HG02678 (cell line): ENCODE results near the gene MED26.

Experiments used
- ATAC-seq: cut with Tn5 transposase; IDR thresholded peaks from one replicate; pipeline ENCODE4 v1.9.1; 2021; ENCODE audit warnings: mild to moderate bottlenecking, moderate library complexity; ENCODE audit not compliant: unreplicated experiment

The MED26 gene

GRCh38 chr19:16614941-16615340 lies 13.1 kb downstream of the MED26 start:
- ATAC-seq: no peak

GRCh38 chr19:16613841-16614240 lies 14.2 kb downstream of the MED26 start:
- no peak for ATAC-seq

GRCh38 chr19:16612636-16613035 lies 15.4 kb downstream of the MED26 start:
- no peak for ATAC-seq

DNA sequence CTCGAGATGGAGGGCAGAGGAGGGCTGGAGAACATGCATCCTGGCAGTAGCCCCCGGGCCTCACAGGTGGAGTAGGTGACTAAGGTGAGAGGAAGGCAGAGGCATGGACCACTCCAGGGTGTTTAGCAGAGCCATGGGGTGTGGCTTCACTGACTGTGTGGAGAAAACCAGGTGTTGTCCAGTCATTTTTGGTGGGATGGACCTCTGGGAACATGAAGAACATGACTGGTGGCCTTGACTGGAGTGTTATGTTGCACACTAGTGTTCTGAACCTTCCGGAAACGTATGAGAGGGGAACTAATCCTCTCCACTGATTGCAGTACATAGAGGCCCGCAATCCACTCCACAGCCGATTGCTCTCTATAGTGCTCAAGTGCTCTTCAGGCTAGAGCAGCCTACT lies 16.9 kb downstream of the MED26 start:
- ATAC-seq: no peak

GRCh38 chr19:16609511-16610200 lies 18.3 kb downstream of the MED26 start:
- ATAC-seq: no peak

DNA sequence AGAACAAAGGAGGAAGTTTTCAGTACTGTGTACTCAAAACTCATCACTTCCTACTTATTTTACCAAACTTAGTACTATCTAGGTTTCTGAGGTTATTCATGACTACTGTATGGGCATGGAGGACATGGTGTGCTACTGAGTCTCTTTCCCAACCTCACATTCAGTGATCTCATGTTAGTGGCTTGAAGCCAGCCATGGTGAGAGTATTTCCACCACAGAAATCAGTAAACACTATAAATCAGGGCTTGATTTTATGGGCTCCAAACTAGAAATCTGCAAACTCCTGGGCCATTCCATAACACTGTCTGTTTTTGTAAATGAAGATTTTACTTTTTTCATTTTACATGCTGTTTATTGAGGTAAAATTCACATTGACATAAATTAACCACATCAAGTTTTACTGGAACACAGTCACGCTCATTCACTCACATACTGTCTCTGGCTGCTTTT lies 19.7 kb downstream of the MED26 start:
- ATAC-seq: no peak

- no peak for ATAC-seq
Observed at GRCh38 chr19:16607819-16608218, 20.2 kb downstream of the MED26 start.

DNA sequence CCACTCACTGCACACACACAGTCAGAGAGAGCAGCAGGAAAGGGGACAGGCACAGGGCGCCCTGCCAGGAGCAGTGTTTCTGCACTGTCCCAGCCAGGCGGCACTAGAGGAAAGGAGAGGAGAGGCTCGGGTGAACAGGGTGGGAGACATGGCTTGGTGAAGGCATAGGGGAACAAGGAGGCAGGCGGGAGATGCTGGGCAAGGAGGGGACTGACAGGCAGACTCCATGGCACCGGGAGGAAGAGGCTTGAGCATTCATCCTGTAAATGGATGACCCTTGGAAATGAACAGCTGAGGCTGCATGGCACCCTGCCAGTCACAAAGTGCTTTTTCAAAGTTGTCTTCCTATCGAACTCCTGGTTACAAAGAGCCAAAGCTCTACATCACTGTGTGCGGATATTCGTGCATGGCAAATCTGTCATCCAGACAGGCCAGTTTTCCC lies 22.4 kb downstream of the MED26 start:
- ATAC-seq: no peak

GRCh38 chr19:16605115-16605514 lies 22.9 kb downstream of the MED26 start:
- ATAC-seq: no peak

DNA sequence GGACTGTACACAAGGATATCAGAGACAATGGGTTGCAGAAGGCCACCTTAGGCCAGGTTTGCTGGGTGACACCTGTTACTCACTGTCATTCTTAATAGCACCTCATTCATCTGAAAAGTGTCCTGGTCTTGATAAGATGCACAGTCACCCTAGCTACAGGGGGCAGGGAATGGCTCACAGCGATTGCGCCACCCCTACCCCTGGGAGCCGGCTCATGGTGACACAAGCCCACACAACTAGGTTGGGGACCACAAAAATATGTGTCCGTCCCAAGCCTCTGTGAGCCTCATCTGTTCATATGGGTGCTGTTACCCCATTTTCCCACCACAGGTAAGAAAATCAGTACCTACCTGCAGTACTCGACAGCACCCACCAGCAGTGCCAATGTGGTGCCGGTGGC lies 23.4 kb downstream of the MED26 start:
- ATAC-seq: no peak

GRCh38 chr19:16603090-16603489 lies 24.9 kb downstream of the MED26 start:
- ATAC-seq: no peak

- no peak for ATAC-seq
Observed at GRCh38 chr19:16601378-16602052, 26.5 kb downstream of the MED26 start.

DNA sequence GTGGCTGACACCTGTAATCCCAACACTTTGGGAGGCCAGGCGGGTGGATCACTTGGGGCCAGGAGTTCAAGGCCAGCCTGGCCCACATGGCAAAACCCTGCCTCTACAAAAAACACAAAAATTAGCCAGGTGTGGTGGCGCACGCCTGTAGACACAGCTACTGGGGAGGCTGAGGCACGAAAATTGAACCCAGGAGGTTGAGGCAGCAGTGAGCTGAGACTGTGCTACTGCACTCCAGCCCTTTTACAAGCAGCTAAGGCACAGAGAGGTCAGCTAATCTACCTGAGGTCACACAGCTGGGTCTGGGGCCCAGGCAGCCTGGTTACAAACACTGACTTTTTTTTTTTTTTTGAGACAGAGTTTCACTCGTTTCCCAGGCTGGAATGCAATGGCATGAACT lies 27.2 kb downstream of the MED26 start:
- no peak for ATAC-seq

- ATAC-seq: no peak
Observed at GRCh38 chr19:16599655-16600346, 28.2 kb downstream of the MED26 start.

DNA sequence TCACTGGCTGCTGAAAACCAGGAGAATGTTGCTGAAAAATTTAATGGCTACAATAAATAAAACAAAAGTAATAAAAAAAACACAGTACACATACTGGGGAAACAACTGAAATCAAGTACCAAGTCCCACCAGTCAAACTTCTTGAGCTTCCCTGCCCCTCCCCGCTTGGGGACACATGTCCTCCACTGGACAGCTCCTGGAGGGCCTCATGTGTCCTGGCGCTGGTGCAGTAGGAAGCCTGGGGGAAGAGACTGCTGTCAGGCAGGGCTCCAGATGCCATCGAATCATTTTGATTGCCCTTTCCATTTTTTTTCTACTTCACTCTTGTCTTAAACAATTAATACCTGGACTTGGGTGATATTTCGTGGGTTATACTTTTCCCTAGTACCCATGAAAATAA lies 29.2 kb downstream of the MED26 start:
- ATAC-seq: no peak

DNA sequence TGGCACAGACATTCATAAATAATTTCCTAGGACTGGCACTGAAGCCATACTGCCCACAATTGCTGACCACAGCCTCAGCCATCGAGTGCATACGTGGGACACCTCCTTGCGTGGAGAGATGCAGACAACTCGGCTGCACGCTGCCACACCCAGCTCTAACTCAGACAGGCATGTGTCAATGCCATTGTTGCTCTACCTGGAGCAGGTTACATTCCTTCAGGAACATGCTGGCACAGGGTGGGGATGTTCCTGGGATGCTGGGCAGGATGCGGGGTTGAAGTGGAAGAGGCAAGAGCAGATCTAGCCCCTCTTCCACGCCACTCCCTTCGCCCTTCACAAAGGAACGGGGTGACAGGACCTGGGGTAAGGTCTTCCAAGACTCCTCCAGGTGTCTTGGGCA lies 31.6 kb downstream of the MED26 start:
- ATAC-seq: no peak

GRCh38 chr19:16595097-16595496 lies 32.9 kb downstream of the MED26 start:
- ATAC-seq: no peak

- peak; percentile 13 for ATAC-seq
Observed at GRCh38 chr19:16594681-16595091, 33.3 kb downstream of the MED26 start.

GRCh38 chr19:16594131-16594586 lies 33.8 kb downstream of the MED26 start:
- peak; percentile 47 for ATAC-seq

- no peak for ATAC-seq
Observed at GRCh38 chr19:16593181-16593580, 34.8 kb downstream of the MED26 start.

DNA sequence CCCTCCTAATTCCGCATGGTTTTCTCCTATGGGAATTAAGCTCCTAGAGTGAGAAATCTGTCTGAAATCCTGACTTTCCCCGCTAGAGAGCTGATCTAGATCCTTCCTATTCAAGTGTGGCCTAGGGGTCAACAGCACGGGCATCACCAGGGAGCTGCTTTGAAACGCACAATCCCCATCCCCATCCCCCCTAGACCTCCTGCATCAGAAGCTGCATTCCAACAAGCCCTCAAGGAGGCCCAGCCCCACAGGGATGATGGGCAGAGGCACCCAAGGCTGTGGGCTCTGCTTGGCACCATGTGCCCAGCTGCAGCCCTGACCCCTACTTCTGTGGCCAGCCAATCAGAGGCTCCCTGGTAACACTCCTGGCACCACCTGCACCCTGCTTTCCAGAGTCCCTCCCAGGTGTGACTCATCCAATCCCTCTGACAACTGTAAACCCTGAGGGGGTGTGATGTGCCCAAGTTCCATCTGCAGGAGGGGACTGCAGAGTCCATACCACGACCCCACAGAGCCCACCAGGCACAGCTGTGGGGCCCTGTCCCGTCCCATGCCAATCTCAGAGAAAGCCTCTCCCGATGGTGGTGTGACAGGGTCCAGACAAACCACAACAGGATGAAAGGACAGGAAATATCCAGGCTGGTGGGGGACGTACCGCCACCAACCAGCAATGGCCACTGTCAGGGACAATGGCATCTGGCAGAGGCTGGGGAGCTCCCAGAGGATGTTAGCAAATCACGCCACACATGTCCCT lies 36.0 kb downstream of the MED26 start:
- no peak for ATAC-seq
